Fibroblast of mammary gland (primary cell): ENCODE measurements around the gene CDC42SE1.
"Not testable (repeated sequence)": the region's sequence is repeated elsewhere in the genome, so short reads cannot be mapped to it uniquely, and the experiment has no call there.

ENCODE experiments used
- DNase-seq: peaks from one replicate; pipeline ENCODE4 v3.0.0-alpha.2; 2010; ENCODE audit warnings: low read depth
- H3K4me3 ChIP-seq: 2 replicates; pipeline ENCODE4 v1.5.1; 2011; ENCODE audit warnings: low read depth, mild to moderate bottlenecking, low read length, moderate library complexity; ENCODE audit not compliant: control insufficient read depth
- CTCF ChIP-seq: conservative IDR thresholded peaks from 2 replicates; pipeline ENCODE4 v1.5.1; 2011; ENCODE audit warnings: low read depth, low read length, inconsistent platforms; ENCODE audit not compliant: control insufficient read depth, insufficient read depth

CDC42SE1 gene

GRCh38 chr1:151059109-151060006, at the start of gene CDC42SE1:
TSS of gene CDC42SE1 (minus strand) at chr1:151059622. CDS start at chr1:151055730, 3,892 bp downstream.
- peak; percentile 54 for TF ChIP-seq CTCF
- peak; percentile 73 for DNase-seq
- peak within 1 kb of the TSS; percentile 97 for H3K4me3 ChIP-seq

GRCh38 chr1:151108331-151108730, 48.9 kb upstream of the CDC42SE1 start:
- DNase-seq, result no peak
- TF ChIP-seq CTCF, result no peak
- H3K4me3 ChIP-seq, result no peak overlapping the region

- no peak for TF ChIP-seq CTCF
- DNase-seq, result peak; percentile 69
- H3K4me3 ChIP-seq, result no peak overlapping the region
Observed at GRCh38 chr1:151106894-151107293, 47.5 kb upstream of the CDC42SE1 start.

GRCh38 chr1:151104630-151105029, 45.2 kb upstream of the CDC42SE1 start:
- no peak for DNase-seq
- no peak for TF ChIP-seq CTCF
- no peak overlapping the region for H3K4me3 ChIP-seq

GRCh38 chr1:151098126-151098525, 38.7 kb upstream of the CDC42SE1 start:
- TF ChIP-seq CTCF, result no peak
- no peak overlapping the region for H3K4me3 ChIP-seq
- no peak for DNase-seq

GRCh38 chr1:151097426-151097825, 38.0 kb upstream of the CDC42SE1 start:
- DNase-seq, result peak; percentile 31
- H3K4me3 ChIP-seq, result not testable (repeated sequence)

GRCh38 chr1:151085953-151086559, 26.6 kb upstream of the CDC42SE1 start:
- H3K4me3 ChIP-seq, result no peak overlapping the region
- DNase-seq, result no peak
- TF ChIP-seq CTCF, result no peak
